ENCODE measurements around the gene BID.

Gene BID

GRCh38 chr22:17802822-17803221 lies 28.6 kb upstream of the BID start:
- DNase-seq, result no peak

GRCh38 chr22:17802411-17802810 lies 28.1 kb upstream of the BID start:
- no peak for DNase-seq

- no peak for DNase-seq
Observed at GRCh38 chr22:17797721-17798559, 23.7 kb upstream of the BID start.

- no peak for DNase-seq
Observed at GRCh38 chr22:17796695-17797094, 22.4 kb upstream of the BID start.

- DNase-seq, result no peak
Observed at GRCh38 chr22:17795661-17796548, 21.6 kb upstream of the BID start.

- no peak for DNase-seq
Observed at GRCh38 chr22:17794726-17795542, 20.7 kb upstream of the BID start.

GRCh38 chr22:17792854-17793434 lies 18.7 kb upstream of the BID start:
- no peak for DNase-seq

- no peak for DNase-seq
Observed at GRCh38 chr22:17792299-17792698, 18.0 kb upstream of the BID start.

- DNase-seq, result no peak
Observed at GRCh38 chr22:17791196-17791595, 16.9 kb upstream of the BID start.

- DNase-seq, result no peak
Observed at GRCh38 chr22:17789379-17790200, 15.3 kb upstream of the BID start.

GRCh38 chr22:17788528-17789378 lies 14.5 kb upstream of the BID start:
- DNase-seq, result no peak

GRCh38 chr22:17787716-17788330 lies 13.6 kb upstream of the BID start:
- no peak for DNase-seq

- DNase-seq, result no peak
Observed at GRCh38 chr22:17787241-17787640, 13.0 kb upstream of the BID start.

GRCh38 chr22:17786435-17787161 lies 12.3 kb upstream of the BID start:
- no peak for DNase-seq

- DNase-seq, result peak; percentile 24
Observed at GRCh38 chr22:17785185-17786184, 11.2 kb upstream of the BID start.

- DNase-seq, result no peak
Observed at GRCh38 chr22:17784776-17785175, 10.5 kb upstream of the BID start.

GRCh38 chr22:17783773-17784480 lies 9.7 kb upstream of the BID start:
- DNase-seq, result no peak

- DNase-seq, result no peak
Observed at GRCh38 chr22:17783312-17783711, 9.0 kb upstream of the BID start.

Data from activated gamma-delta T cell (primary cell).